GM12865 (cell line): ENCODE data around the gene C19orf38.
"Not testable (repeated sequence)": the region's sequence is repeated elsewhere in the genome, so short reads cannot be mapped to it uniquely, and the experiment has no call there.

Experiments used
- DNase-seq: peaks from one replicate; pipeline ENCODE4 v3.0.0; 2010; ENCODE audit warnings: low read depth
- H3K4me3 ChIP-seq: 2 replicates; pipeline ENCODE4 v1.5.1; 2011; ENCODE audit warnings: mild to moderate bottlenecking, low read depth, low read length, control low read depth
- CTCF ChIP-seq: IDR thresholded peaks from 2 replicates; pipeline ENCODE4 v1.5.1; 2011; ENCODE audit warnings: low read length, control low read depth, low read depth, inconsistent platforms; ENCODE audit not compliant: insufficient read depth; ENCODE audit errors: missing control alignments

C19orf38 gene

GRCh38 chr19:10861103-10861651, 13.0 kb downstream of the C19orf38 start:
- peak; percentile 66 for DNase-seq
- H3K4me3 ChIP-seq: no peak overlapping the region
- TF ChIP-seq CTCF: peak; percentile 62

- H3K4me3 ChIP-seq: no peak overlapping the region
- DNase-seq: no peak
- TF ChIP-seq CTCF: no peak
These were observed 14.4 kb downstream of the C19orf38 start for GRCh38 chr19:10862561-10863106.

- DNase-seq: no peak
- TF ChIP-seq CTCF: no peak
- no peak overlapping the region for H3K4me3 ChIP-seq
These were observed 15.0 kb downstream of the C19orf38 start for GRCh38 chr19:10863107-10863717.

GRCh38 chr19:10864538-10864899, 16.3 kb downstream of the C19orf38 start:
- peak; percentile 94 for TF ChIP-seq CTCF
- H3K4me3 ChIP-seq: no peak overlapping the region
- peak; percentile 87 for DNase-seq

GRCh38 chr19:10866495-10866894, 18.3 kb downstream of the C19orf38 start:
- H3K4me3 ChIP-seq: no peak overlapping the region
- TF ChIP-seq CTCF: no peak
- DNase-seq: no peak

- H3K4me3 ChIP-seq: peak overlapping the region; percentile 69; the same call in 1 of the 2 replicates
- DNase-seq: no peak
- TF ChIP-seq CTCF: no peak
These were observed 20.8 kb downstream of the C19orf38 start for GRCh38 chr19:10868872-10869547.

- not testable (repeated sequence) for DNase-seq, H3K4me3 ChIP-seq
These were observed 21.7 kb downstream of the C19orf38 start for GRCh38 chr19:10869872-10870311.
